ENCODE data around the gene PDHX.

Gene PDHX

DNA sequence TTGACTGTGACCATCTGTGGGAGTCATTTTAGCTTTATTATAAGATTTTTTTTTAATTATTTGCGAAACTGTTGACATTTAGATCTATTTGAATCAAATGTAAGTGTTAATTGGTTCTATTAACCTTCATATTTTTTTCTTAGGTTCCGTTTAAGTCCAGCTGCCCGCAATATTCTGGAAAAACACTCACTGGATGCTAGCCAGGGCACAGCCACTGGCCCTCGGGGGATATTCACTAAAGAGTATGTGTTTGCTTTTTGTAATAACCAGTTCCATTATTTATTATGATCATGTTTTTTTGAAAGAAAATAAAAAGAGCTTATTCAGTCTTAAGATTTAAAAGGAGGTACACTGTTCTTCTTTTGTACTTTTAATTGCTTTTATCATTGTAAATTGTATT lies 43.9 kb downstream of the PDHX start:
- no peak for DNase-seq

DNA sequence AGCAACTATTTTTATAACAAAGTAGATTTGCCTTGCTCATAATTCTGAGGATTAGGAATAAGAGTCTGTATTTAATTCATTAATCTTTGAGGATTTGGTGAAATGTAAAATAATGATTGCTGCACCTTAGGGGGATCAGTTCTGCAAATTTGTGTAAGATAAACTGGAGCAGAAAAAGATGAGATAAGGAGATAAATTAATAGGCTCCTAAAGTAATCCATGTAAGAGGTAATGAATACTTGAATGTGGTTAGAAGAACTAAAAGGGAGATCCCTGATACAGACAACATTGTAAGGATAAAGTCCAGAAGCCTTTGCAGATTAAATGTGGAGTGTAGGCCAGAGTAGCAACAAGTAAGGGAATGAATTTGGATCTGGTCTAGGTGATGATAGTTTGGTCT lies 45.6 kb downstream of the PDHX start:
- DNase-seq, result no peak

DNA sequence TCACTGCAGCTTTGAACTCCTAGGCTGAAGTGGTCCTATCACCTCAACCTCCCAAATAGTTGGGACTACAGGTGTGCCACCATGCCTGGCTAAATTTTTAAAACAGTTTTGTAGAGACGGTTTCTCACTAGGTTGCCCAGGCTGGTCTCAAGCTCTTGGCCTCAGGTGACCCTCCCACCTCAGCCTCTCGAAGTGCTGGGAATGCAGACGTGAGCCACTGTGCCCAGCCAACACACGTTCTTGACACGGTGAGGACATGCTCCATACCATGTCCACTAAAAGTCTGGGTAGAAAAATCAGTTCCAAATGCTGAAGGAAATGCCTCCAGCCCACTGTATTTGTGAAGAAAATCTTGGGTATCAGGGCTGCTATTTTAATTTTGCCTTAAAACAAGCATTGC lies 46.9 kb downstream of the PDHX start:
- no peak for DNase-seq

DNA sequence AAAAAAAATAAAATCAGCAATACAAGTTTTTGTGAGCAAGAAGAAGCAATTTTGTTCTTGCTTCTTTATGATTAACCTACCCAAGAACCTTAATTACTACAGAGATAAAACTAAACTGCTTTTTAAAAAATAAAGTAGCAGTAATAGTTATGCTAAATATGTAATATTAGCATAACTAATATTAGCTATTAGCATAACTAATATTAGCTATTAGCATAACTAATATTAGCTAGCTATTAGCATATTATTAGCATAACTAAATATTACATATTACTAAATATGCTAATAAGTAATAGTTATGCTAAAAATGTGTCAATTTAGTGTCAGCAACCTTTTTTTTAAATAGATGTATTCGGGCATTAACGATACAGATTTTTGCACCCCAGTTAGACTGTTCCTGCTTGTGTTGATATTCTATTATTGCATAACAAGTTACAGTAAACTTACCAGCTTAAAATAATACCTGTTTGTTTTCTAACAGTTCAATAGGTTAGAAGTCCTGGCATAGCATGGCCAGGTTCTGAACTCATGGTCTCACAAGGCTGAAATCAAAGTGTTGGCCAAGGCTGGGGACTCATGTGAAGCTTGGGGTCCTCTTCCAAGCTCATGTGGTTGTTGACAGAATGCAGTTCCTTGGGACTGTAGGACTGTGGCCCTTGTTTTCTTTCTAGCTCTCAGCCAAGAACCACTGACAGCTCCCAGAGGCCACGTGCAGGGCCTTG lies 48.4 kb downstream of the PDHX start:
- DNase-seq, result no peak

DNA sequence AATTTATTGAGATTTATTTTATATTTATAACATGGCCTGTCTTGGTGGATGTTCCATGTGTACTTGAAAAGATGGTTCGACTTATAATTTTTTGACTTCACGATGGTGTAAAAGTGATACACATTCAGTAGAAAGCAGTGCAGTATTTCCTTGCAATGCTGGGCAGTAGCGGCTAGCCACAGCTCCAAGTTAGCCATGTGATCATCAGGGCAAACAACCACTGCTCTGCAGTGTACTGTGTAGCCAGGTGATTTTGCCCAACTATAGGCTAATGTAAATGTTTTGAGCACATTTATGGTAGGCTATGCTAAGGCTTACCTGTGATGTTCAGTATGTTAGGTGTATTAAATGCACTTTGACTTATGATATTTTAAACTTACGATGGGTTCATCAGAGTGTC lies 52.4 kb downstream of the PDHX start:
- no peak for DNase-seq

DNA sequence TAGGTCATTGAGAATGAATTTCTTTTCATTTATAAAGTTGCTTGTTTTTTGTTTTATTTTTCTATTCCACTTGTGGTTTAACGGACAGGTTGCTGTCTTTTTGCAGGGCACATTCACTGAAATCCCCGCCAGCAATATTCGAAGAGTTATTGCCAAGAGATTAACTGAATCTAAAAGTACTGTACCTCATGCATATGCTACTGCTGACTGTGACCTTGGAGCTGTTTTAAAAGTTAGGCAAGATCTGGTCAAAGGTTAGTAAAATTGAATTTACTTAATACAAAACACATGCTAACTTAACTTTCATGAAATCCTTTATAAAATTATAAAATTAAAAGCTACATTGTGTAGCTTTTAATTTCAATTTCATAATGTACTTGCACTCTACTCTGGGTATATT lies 53.6 kb downstream of the PDHX start:
- no peak for DNase-seq

DNA sequence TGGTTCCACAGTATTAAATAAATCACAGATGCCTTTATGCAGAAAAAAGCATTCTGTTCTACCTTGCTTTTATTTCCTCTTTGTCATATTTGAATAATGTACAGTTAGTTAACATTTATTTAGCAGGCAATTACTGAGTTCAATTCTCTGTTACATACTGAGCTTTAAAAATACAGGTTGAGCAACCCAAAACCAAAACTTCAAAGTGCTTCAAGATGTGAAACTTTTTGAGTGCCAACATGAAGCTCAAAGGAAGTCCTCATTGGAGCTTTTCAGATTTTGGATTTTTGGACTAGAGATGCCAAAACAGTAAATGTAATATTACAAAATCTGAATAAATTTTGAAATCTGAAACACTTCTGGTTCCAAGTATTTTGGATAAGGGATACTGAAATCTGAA lies 54.1 kb downstream of the PDHX start:
- DNase-seq, result no peak

DNA sequence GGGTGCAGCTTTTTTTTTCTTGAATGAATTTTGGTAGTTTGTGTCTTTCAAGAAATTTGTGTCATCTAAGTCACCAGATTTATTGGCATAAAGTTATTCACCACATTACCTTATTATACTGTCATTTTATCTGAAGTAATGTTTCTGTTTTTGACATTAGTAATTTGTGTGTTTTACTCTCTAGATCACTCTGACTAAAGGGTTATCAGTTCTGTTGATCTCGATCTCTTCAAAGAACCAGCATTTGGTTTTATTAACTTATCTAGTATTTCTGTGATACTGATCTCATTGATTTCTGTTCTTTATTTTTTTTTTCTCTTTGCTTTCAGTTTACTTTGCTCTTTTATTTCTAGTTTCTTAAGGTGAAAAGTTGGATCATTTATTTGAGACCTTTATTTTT lies 55.5 kb downstream of the PDHX start:
- no peak for DNase-seq

DNA sequence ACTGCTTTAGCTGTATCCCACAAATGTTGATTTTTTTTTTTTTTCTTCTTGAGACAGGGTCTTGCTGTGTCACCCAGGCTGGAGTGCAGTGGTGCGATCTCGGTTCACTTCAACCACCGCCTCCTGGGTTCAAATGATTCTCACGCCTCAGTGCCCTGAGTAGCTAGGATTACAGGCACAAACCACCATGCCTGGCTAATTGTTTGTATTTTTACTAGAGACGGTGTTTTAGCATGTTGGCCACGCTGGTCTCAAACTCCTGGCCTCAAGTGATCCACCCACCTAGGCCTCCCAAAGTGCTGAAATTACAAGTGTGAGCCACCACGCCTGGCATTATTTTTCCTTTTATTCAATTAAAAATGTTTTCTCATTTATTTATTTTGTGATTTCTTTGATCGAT lies 55.9 kb downstream of the PDHX start:
- DNase-seq, result no peak

DNA sequence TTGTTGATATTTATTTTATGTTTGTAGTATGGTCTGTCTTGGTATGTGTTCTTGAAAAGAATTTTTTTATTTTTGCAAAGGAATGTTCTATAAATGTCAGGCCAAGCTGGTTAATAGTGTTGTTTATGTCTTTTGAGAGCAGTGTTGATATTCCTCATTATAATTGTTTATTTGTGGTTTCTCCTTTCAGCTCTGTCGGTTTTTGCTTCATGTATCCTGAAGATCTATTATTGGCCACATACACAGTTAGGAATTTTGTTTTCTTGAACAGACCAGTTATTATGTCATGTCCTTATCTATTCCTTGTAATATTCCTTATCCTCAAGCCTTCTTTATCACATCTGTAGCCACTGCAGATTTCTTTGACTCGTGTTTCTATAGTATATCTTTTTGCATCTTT lies 56.5 kb downstream of the PDHX start:
- DNase-seq, result peak in 1 of 2 experiments; percentile 35

DNA sequence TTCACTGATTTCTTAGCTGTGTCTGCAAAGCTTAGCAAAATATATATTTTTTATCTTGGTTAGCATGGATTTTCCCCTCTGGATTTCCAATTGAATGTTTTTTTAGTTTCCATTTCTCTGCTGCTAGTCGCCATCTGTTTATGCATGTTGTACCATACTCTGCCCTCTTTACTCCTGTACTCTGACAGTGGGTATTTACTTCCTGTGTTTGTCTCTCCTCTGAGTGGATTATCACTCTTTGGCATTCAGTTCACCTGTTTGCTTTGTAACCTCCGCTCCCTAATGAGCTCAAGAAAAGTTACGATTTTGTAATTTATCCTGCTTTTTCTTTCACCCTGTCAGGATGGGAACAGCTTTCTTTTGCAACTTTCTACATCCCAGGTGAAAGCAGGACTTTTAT lies 59.1 kb downstream of the PDHX start:
- DNase-seq, result no peak

DNA sequence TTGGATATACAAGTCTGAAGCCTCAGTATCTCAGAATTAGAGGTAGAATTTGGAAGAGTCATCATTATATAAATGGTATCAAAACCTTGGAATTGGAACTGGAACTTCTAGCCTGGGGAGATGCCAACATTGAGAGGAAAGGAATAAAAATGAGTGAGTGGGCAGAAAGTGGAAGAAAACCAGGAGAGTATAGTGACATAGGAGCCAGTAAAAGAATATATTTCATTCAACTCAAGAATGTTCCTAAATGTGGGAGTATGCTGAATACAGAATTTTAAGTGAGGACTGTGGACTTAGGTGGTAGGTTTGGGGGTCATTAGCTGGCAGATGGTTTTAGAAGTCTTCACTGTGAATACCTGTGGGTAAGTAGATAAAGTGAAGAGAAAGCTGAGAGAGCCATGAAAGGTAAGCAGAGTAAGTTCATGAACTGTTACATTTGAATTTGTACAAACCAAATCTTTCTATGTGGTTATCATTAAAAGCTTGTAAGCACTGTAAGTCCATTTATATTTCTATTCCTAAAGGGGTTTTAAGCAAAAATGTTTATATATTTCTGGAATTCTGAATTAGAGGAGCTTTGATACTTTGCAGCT lies 60.2 kb downstream of the PDHX start:
- DNase-seq, result no peak

DNA sequence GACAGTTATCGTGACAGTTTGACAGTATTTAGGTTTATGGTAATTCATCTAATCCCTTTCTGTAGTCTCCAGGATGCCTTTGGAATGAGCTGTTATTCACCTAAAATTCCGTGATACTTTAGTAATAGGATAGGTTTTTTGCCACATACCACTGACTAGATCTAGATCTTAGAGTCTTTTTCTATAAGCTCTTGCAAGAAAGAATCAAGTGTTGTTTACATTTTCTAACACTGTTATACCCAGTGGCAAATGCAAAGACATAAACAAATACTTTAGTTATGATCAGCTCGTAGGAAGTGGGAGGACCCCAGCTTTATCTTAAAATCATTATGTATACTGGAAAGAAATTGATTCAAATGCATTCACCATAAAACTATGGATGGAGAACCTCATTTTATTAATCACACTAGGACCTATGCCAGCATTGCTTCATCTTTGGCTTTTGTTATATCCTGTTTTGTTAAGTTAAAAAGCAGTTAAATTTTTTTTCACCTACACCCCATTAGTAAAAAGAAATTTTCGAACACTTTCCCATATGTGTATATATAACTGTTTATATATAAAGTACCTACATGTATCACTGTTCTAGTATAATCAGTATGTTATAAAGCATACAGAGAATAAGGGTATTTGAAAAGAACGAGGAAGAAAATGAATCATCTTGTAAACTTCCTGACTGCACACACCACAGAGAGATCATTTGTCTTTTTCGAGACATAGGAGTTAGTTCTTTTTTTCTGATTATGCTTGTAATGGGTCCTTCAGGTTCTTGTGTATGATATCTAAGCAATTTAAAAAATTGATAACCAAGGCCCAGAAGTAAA lies 60.9 kb downstream of the PDHX start:
- peak; percentile 71 to 99 for DNase-seq

DNA sequence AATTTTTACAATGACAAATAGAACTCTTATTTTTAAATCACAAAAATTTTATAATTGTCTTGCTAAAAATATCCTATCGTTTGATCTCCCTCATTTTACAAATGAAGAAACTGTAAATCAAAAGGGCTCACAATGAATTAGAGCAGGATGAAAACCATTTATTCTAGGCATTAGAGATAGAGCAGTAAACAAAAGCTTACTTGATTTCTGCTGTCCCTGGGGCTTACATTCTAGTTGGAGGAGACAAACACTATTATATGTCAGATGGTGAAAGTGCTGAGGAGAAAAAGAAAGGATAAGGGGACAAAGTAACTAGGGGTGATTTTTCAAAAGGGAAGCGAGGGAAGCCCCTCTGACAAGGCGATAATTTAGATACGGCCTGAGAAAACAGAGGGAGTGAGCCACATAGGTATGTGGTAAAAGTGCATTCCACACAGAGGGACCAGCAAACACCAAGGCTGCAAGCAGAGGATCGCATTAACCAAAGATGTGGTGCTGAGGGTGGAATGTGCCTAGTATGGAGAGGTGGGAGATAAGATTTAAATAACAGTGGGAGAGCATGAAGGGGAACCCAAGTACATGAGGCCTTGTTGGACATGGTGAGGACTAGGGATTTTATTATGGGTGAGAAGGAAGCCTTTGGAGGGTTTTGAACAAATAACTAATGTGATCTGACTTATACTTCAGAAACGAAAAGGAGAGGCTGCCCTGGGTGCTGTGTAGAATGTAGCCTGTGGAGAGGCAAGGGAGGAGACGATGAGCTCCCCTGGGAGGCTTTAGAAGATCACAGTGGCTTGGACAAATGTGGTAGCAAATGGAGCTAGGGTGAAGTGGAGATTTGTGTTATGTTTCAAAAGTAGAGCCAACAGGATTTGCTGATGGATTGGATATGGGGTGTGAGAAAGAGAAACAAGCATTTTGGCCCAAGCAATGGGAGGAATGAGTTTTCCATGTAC lies 62.1 kb downstream of the PDHX start:
- peak in 1 of 2 experiments; percentile 66 for DNase-seq

DNA sequence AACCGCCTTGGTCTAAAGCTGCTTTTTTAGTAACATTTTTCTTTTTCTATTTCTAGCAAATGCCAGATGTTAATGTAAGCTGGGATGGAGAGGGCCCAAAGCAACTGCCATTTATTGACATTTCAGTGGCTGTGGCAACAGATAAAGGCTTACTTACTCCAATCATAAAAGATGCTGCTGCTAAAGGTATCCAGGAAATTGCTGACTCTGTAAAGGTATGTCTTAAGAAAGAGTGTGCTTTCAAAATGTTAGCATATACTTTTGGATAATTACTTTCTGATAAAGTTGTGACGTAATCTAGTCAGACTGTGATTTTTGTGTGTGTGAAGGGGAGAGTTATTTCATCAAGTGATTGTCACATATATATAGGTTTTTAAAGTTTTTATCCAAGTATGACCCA lies 68.1 kb downstream of the PDHX start:
- no peak for DNase-seq

DNA sequence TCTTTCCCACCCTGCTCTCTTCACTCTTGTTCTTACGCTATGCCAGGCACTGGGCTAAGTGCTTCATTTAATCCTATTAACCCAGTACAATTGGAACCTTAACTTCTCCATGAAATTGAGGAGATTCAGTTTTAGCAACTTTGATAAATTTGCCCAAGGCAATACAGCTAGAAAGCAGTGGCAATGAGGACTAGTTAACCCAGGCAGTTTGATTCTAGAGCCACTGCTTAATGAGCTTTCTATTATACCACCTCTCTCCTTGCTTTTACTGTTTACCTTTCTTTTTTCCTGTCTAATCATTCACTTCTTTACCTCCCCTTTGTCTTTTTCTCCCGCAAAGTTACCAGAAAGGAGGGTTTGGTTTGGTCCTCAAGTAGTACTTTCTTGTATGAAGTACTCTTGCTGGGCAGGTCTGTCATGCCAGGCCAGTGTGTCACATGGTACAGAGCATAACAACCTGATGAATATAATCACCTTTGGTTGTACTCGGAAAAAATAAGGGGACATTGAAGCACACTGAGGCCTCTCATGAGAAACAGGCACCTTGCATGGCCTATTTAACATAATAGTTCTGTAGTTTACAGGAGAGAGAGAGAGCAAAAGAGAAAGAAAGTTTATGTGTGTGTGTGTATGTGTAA lies 70.6 kb downstream of the PDHX start:
- DNase-seq, result no peak

DNA sequence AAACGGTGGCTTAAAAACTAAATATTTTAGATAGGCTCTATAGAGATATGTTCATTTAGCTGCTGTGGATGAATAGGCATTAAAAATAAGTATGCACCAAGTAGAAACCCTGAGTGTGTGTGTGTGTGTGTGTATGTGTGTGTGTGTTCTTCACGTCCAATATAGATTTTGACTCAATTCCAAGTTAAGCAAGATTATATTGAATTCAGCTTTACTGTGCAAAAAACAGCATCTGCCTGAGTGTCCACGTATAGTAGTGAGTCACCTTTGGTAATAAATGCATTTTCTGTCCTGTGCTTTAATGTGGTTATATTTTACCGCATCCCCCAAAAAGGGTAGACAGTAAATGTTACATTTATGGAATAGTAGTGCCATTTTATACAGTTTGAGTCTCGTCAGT lies 71.2 kb downstream of the PDHX start:
- DNase-seq, result no peak

DNA sequence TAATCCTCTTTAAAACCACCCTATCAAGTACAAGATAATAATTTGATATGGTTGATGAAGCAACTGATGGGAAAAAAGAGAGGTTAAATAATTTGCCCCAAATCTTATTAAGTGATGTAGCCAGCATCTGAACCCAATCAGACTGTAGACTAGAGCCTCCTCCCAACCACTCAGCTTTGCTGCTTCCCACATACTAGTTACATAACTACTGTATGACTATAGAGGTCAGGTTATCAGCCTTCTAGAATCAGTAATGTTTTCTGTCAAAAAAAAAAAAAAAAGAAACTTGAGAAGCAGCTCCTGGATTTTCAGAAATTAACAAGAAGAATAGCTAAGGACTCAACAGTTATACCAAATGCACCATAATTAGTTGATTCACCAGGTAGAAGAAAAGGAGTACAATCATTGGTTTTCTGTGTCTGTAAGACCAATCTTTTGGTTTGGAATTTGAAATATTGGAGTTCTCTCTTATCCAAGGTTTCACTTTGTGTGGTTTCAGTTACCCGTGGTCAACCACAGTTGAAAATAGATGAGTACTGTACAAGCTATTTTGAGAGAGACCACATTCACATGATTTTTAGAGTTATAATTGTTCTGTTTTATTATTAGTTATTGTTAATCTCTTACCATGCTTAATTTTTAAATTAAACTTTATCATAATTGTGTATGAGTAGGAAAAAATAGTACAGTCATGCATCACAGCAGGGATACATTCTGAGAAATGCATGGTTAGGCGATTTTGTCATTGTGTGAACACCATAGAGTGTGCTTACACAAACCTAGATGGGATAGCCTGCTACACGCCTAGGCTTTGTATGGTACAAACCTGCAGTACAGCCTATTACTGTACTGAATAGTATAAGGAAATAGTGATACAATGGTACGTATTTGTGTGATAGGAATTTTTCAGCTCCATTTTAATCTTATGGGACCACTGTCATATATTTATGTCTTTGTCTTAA lies 72.2 kb downstream of the PDHX start:
- DNase-seq, result no peak

DNA sequence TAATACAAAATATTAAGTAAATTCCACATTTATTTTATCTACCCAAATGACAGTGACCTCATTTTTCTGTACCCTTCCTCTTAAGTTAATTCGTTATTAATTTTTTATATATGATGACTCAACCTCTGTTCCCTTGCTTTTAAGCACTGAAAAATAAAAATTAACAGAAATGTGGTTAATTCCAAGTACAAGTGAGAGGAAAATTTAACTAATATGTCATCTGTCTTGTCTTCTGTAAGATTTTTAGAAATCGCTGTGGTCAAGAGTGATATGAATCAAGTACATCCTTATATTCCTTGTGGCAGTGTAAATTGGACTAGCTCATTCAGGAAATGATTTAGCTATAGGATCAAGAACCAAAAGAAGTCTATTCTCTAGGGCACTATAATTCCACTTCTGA lies 74.5 kb downstream of the PDHX start:
- DNase-seq, result no peak

DNA sequence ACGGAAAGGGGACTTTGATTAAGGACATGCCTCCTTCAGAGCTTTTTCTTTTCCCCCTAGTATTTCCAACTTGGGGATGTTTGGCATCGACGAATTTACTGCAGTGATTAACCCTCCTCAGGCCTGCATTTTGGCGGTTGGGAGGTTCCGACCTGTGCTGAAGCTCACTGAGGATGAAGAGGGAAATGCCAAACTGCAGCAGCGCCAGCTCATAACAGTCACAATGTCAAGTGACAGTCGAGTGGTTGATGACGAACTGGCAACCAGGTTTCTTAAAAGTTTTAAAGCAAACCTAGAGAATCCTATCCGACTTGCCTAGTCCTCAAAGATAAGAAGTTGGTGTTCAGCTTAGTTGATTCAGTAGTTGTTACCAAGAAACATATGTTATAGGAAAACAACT lies 78.4 kb downstream of the PDHX start:
- DNase-seq, result no peak

DNA sequence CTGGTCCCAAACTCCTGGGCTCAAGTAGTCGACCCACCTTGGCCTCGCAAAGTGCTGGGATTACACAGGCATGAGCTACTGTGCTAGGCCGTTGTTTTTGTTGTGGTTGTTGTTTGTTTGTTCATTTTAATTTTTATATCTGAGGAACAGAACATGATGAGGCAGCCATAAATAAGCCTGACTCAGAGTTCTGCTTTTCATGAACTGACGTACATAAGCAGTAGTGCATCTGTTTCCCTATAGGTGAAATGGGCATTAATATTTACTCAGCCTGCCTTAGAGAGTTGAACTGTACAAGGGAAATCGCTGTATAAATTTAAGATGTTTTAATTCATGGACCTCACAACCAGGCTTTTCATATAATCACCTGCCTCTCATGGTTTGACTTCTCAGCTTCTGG lies 80.5 kb downstream of the PDHX start:
- no peak for DNase-seq

Measured in SW 1271 (cell line).